HepG2 (cell line): ENCODE measurements around the gene MPLKIP.

ENCODE experiments used
- CTCF ChIP-seq: sonication (generic); formaldehyde crosslinking; IDR thresholded peaks from 2 replicates; pipeline ENCODE4 v1.5.0; 2020; ENCODE audit warnings: mild to moderate bottlenecking, missing genetic modification reagents, moderate library complexity
- MBD4 ChIP-seq: IDR thresholded peaks from 2 replicates; pipeline ENCODE4 v1.6.1; 2012; ENCODE audit warnings: low read length, inconsistent platforms, borderline replicate concordance
- PBX3 ChIP-seq: sonication (generic); formaldehyde crosslinking; IDR thresholded peaks from 2 replicates; pipeline ENCODE4 v1.8.1; 2023; ENCODE audit warnings: missing genetic modification reagents, inconsistent platforms, borderline replicate concordance
- ZBTB3 ChIP-seq: sonication (generic); formaldehyde crosslinking; IDR thresholded peaks from 2 replicates; pipeline ENCODE4 v1.4.0; 2020; ENCODE audit warnings: low read depth, mild to moderate bottlenecking, moderate library complexity, missing genetic modification reagents, borderline replicate concordance

- TF ChIP-seq PBX3 (CRISPR knock-in tag) (no peak), MBD4 (no peak), CTCF (no peak), ZBTB3 (CRISPR knock-in tag) (no peak)
Observed at GRCh38 chr7:40077849-40078248, 56.6 kb downstream of the MPLKIP start.
